NCI-H128 (cell line): ENCODE data around the gene PHLDA1.
A peak's percentile ranks its signal among the peaks of the same experiment; 100 is the strongest.

Experiments
- DNase-seq: peaks from one replicate; lab custom pipeline; 2025; ENCODE audit not compliant: unreplicated experiment; lab: John Stamatoyannopoulos, UW

The PHLDA1 gene

DNA sequence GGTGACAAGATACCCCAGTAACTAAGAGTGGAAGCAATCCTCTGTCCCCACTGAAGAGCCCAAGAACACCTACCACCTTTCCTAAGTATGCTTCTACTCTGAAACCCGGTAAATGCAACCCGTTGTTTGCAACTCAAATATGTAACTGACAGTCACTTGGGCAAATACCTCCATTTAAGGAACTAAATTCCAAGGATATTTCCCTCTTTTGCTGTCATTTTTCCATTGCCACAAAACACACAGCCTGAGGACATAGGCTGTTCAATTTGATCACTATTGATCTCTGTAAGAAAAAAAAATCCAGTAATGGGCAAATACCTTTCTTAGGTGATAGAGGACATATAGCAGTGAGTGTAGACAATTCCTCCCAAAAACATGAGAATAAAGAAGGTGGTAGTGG lies 6.6 kb upstream of the PHLDA1 start:
- DNase-seq = no peak

DNA sequence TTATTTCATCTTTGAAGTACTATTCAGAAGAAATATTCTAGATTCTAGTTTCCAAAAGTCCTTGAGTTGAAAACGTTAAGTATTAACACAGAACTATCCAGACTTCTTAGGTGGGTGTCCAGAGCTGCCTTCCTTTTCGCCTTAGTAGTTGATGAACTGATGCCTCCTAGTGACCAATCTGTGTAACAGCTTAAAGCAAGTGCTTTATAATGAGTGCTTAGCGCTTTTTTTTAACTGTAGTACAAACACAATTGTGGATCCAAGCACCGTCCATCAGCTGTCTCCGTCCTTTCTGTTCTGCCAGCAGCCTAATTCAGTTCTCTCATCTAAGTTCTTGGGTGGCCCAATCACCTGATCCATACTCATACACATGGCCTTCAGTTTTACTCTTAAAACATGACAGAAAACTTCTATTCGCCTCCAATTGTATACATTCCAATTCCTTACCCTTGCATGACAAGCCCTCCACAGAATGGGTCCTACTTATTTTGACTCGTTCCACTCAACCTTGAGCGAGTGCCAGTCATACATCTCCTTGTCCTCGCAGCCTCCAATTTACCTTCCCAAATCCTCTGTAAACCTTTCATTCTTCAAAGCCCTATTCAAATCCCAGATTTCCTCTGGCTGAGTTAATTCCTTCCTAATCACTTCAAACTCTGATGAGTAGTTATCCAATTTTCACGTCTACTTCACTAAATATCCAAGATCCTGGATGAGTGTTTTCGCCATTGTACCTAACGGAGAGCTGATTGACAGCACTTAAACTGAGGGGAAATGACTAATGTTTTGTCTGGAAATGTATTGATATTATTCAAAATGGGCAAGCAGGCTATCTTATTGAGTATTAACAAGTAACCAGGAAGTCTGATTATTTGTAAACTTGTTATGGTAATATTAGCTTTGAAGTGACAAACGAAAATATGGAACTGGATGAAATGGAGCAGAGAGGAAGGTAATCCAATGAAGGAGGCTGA lies 5.8 kb upstream of the PHLDA1 start:
- DNase-seq = peak; percentile 29

DNA sequence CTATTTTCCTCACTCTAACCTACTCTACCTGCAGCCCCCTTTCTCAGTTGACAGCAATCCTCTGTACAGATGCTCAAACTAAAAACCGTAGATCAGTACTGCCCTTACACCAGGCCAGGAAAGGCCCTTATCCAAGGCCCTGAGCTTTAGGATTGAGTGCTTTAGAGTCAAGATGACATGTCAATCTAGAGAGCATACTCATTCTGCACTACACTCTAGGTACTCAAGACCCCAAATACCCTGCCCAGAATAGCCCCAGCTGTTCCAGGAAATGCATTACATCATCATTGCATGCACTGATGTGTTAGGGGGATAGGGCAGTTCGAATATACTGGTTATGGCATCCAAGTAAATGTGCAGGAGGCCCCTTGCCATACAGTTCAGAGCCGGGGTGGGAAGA lies 3.5 kb upstream of the PHLDA1 start:
- no peak for DNase-seq

DNA sequence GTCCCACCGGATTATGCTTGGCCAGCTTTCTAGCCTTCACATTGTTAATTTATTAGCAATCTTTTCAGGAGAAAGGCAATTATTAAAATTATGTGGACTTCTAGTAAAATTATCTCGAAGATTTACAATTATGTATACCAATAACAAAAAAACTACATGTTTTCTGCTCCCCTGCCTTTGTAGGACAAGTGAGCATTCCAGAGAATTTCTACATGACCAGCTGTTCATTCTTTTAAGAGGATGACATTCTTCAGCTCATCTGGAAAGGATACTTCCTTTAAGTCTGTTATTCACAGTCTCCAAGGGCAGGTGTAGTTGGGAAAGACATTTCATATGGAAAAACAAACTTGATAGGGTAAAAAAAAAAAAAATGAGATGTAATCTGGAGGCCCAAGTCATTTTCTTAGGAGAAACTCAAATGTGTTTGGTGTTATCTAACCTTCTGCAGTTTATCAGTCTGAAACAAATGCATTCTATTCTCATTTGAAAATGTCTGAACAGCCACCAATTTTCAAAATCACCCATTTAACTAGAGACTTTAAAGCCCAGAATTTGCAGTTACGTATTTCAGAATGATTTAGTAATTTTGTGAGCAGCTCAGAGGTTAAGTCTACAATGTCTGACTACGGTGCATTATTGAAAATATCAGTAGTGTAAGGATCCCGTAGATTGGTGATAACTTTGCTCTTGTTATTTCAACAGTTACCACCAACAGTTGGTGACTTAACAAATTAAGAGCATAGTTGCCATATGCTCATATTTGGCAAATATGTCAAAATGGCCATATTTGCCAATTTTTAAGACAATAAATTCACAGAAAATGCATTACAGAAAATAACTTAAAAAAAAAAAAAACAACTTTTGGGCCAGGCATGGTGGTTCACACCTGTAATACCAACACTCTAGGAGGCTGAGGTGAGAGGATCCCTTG lies 1.8 kb upstream of the PHLDA1 start:
- DNase-seq = no peak

DNA sequence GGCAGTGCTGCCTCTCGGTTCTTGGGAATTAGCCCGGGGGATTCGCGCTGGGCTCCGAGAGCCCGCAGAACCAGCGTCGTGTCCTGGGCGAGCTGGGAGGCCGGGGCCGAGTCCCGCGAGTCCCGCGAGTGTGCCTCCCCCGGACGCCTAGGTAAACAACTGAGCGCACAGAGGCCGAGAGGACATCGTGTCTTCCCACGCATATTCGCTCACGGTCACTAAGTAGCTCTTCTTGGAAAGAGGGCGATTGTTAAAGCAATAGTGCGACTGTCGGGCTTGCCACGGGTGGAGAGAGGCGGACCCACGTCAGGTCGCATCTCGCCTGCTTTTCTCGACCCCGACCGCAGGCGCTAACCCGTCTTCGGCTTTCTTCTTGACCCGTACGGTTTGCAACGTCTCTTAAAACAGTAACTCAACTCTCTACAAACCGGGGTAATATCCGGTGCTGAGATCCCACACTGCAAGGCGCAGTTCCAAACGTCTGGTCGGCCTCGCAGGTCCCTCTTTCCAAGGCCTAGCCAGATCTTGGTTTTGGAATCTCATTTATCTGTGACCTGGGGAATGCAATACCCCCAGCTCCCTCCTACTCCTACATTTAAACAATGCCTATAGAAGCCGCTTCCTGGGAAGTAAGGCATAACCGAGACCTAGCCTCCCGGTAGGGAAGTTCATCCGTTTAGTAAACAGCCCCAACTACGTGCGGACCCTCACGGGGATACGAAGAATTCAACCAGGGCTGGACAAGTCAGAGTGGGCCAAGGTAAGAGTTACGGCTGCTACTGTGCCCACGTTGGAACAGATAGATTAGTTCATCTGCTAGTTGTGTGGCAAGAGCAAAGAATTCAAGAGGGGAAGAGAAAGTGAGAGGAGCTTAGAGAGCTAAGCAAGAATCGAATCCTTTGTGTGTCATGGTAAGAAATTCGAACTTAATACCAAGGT lies 736 bp upstream of the PHLDA1 start:
- no peak for DNase-seq

DNA sequence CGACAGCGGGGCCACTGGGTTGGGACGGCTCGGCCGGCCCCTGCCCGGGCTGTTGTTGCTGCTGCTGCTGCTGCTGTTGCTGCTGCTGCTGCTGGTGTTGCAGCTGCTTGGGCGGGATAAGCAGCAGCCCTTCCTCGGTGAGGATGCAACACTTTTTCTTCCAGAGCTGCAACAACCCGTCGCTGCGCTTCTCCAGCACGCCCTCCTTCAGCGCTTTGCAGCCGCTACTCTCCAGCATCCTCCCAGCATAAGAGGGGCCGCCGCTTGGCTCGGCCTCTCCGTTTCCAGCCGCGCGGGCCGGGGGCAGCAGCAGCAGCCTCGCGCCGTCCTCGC lies 529 bp downstream of the PHLDA1 start:
- DNase-seq = no peak

DNA sequence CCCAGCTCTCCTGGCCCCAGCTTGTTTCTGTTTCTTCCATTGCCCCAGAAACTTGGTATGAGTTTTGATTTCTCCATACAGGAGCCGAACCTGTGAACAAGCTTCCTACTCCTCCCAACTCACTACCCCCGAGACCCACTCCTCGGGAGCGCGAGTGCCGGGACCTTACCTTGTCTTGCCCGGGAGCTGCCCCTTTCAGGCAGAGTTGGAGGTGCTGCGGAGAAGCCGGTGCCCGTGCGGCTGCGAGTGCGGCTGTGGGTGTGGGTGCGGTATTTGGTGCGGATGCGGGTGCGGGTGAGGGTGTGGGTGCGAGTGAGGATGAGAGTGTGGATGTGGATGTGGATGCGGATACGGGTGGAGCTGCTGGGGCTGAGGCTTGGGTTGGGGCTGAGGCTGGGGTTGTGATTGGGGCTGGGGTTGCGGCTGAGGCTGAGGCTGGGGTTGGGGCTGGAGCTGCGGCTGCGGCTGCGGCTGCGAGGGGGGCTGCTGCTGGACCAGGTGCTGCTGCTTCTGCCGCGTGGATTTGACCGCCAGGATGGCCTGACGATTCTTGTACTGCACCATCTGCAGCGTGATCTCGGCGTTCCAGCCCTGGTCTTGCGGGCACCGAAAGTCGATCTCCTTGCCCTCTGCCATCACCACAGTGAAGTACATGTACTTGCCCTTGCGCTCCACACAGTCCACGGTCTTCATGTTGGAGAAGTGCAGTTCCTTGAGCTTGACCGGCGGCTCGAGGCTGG lies 1.1 kb downstream of the PHLDA1 start:
- DNase-seq = no peak

DNA sequence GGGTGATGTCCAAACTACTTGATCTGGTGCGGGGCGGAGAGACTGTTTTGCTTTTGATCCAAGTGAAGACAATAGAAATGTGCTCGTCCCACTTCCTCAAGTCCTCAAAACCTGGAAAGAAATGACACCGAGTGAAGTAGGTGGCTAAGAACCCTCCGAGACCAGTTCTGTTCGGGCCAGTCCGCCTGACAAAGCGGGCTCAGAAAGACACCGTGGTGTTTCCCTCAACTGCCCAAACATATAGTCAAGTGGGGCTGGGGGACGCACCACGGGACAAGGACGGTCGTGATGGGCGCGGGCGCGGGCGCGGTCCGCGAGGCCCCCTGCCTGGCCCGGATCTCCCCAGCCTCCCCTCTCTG lies 1.6 kb downstream of the PHLDA1 start:
- no peak for DNase-seq

DNA sequence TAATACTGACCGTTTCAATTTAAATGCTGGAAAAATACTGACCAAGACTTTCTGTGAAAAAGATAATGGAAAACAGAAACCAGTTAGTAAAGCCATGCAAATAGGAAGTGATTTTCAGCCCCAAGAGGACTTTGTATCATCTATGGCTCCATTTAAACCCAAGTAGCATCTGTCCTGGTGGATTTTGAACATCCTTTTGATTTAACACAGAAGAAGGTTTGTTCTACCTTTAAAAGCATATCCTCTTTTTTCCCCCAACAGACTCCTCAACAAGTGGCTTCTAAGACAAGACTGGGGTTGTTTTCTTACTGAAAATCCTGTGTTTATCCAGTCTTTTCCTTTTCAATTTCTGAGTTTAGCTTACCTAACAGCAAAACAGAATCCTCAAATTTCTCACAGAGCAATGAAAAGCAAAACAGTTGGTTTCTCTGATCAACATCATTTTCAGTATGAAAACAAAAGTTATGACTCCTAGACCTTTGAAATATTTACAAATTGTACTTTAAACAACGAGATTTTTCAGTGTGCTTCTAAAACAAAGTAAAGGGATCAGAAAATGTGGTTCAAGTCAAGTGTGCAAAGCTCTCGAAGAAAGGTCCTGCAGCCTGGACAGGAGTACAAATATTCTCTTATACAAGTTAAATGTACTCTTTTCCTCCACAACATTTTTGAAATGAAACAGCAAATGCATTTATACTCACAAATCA lies 2.9 kb downstream of the PHLDA1 start:
- no peak for DNase-seq

DNA sequence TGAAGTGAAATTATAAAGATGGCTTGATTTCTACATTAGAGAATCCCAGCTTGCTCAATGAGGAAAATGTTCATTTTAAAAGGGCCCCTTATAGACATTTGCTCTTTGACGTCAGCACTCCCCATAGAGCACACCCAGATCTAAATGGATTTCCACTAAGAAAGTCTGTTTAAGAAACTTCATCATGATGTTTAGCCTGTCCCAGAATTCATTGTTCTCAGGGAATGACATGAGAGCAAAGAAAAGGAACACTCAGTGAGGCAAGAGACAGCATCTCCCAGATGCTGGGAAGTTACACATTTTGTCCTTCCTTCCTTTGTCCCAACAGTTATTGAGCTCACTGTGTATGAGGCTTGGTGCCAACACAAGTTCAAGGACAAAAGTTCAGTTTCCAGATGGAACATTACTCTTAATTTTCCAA lies 4.9 kb downstream of the PHLDA1 start:
- no peak for DNase-seq

DNA sequence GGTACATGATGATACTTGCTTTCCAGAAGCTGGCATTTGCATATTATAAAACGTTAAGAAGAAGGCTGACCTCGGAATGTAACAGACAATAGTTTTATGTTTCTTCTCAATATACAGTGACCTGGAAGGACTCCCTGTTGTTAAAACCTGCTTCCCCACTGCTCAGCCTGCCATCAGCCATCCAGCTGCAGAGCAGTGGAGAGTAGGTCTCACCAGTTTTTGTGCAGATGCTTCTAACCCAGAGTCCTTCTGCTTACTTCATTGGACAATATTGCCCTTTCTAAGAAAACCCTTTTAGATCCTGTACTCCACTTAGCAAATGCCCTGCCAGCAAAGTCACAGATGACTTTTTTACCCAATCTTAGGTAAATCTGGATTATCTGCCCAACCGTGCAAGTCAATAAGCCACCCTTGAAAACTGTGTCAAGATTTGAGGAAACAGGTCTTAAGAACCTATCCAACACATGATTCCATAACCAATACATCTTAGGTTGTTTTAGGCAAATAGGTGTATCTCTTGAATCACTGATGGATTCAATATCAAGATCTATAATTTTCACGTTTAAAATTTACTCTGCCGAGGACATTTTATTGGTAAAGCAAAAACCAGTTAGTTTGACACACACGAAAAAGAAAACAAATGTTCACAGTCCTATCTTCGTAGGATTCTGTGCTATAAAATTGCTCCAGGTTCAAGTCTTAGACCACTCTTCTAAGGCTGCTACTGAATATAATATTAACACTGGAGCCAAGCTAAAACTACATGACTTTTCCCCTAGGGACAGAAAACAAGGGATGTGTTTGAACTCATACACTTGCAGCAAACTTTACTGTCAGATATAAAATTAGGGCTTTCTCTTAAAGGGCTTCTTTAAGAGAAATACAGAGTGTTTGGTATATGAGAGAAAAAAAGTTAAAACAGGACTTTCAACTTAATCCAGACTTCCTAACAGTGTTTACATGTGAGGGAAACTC lies 5.7 kb downstream of the PHLDA1 start:
- no peak for DNase-seq

DNA sequence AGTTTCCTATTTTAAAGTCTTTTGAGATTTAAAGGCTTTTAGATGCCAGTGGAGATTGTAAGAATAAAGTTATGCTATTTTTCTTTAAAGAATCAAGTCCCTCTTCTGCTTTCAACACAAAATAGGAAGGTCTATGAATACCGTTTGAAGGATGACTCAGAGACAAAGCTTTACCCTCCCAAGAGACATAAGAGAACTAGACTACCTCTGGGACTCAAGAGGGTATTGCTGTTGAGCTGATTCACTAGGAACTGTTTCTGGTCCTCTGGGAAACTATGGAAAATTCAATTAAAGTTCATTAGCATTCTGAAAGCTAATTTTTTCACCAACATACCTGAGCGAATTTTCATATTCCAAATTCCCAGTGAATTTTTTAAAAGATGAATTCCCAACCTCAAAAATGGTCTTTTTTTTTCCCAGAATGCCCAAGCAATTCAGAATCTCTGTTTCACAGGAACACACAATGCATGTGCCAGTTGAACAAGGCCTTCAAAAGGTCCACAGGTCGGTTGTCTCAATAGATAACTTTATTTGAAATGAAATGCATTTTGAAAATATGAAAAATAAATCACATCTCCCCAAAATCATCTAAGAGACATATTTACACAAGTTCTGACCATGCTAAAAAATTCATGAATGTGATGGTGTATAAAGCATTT lies 6.5 kb downstream of the PHLDA1 start:
- no peak for DNase-seq

DNA sequence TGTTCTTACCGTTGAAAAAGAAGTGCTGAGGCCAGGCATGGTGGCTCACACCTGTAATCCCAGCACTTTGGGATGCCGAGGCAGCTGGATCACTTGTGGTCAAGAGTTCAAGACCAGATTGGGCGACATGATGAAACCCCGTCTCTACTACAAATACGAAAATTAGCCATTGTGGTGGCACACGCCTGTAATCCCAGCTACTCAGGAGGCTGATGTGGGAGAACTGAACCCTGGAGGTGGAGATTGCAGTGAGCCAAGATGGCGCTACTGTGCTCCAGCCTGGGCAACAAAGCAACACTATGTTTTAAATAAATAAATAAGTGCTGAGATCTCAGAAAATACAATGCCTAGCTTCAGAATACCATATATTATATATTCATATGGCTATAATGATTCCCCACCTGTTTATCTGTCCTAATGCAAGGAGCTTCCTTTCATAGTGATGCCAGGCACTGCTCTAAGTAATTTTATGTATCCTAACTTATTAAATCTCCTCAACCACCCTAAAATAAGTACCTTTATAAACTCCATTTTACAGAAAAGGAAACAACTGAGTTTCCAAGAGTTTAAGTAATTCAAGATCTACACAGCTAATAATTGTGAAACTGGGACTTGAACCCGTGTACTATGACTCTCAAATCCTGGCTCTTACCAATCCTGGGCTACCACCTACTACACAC lies 7.3 kb downstream of the PHLDA1 start:
- DNase-seq = no peak

DNA sequence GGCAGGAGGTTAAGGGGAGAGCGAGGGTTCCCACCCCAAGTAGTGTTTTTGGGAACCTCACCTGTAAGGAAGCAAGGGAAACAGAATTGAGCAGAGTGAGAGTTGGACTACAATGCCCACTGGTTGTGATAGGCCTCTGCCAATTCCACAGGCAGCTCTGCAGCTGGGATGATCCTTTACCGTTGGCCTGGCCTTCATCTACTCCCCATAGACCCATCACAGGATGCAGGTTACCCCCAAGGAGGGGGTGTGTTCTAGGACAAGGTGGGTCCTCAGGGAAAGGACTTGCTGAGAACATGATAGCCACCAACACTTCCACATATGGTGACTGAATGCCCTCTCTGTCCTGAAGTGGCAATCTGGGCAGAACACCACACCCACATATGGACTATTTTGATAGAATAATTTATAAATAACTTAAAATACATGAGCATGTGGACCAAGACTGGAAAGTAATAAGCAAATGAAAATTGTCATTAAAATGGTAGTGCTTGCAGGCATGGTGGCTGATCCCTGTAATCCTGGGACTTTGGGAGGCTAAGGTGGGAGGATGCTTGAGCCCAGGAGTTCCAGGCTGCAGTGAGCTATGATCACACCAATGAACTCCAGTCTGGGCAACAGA lies 8.4 kb downstream of the PHLDA1 start:
- DNase-seq = no peak

DNA sequence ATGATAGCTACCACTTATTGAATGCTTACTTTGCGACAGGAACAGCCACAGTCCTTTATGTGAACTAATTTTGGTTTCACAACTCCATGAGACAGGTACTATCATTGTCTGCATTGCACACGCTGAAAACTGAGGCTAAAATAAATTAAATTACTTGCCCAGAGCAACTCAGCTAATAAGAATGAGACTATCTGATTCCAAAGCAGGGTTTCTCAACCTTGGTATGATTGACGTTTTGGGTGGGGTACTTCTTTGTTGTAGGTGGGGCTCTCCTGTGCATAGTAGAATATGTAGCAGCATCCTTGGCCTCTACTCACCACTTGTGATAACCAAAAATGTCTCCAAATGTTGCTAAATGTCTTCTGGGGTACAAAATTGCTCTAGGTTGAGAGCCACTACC lies 9.1 kb downstream of the PHLDA1 start:
- DNase-seq = no peak

DNA sequence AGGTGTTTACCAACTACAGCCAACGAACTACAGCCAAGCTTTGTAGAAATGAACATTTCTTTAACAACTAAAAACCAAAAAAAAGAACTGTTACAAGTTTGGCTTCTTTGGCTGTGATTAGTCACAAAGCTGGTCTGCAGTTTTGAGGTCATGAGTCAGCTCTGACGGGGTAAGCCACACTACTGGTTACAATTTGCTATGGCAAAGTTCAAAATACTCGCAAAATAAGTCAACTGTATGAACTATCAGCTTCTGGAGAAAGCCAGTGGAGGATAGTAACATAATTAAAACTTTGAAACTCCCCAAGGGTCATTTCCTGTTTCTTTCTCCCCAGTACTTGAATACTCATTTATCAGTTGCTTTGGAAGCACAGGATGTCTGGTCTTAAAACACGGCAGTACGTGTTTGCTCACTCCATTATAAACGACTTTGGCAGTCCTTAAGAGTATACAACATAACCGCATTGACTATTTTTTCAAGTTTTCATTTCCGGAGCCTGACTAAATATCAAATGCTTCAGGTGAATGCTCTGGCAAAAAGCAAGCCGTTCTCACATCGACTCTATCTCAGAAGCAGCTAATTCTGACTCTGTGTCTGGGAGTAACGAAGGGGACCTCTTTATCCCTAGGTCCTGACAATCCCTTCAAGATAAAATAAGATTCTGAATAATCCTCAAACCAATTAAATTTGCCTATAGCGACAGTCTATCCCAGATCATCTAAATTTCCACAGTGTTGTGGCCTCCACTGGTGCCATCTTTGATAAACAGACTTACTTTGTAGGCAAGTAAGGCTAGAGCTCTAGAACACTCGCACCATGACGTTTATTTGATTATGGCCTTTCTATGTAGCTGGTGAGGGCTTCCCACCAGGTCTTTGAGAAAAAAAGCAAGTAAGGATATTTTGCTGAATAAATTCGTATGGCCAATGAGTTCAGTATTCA lies 10.6 kb downstream of the PHLDA1 start:
- no peak for DNase-seq
